ENCODE results near the gene PTDSS2.

DNA sequence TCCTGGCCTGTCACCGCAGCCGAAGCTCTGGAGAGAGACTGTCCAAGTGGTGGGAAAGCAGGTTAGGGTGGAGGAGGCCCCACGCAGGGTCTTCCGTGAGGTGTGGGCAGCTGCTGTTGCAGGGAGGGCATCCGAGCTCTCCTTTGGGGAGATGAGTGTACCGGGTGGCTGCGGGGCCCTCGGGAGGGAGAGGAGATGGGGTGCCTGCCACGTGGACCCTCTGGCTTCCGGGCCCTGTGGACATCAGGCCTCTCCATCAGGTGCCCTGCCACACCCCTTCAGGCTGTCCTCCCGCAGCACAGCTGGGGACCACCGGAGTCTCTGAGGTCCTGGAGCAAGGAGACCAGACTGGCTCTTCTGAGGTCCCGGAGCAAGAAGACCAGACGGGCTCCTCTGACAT, 1.7 kb downstream of the PTDSS2 start:
- no peak for TF ChIP-seq CTCF (IDR thresholded peaks at IDR 0.05)
- no peak for TF ChIP-seq POLR2AphosphoS5 (IDR thresholded peaks at IDR 0.05)
- no peak for TF ChIP-seq EP300 (IDR thresholded peaks at IDR 0.05)
- no peak for TF ChIP-seq POLR2A (IDR thresholded peaks at IDR 0.05)
